ENCODE data around the gene RET. TPM values are rescaled to one million over a fixed set of nuclear protein-coding genes. Genes with fewer than 3 reads are reported as not detected.

Gene RET
- total RNA-seq, 1 donor from 2014 or later, result 0.07 TPM

- DNase-seq (ENCODE audit: low read depth, low spot score), result no peak
Observed at GRCh38 chr10:43120116-43120928, 43.5 kb downstream of the RET start.

- no peak for DNase-seq (ENCODE audit: low read depth, low spot score)
Observed at GRCh38 chr10:43120929-43121314, 44.1 kb downstream of the RET start.

GRCh38 chr10:43121444-43121843, 44.6 kb downstream of the RET start:
- no peak for DNase-seq (ENCODE audit: low read depth, low spot score)

GRCh38 chr10:43122096-43122495, 45.2 kb downstream of the RET start:
- no peak for DNase-seq (ENCODE audit: low read depth, low spot score)

GRCh38 chr10:43122826-43123225, 46.0 kb downstream of the RET start:
- DNase-seq (ENCODE audit: low read depth, low spot score), result no peak

- DNase-seq (ENCODE audit: low read depth, low spot score), result no peak
Observed at GRCh38 chr10:43123361-43124093, 46.7 kb downstream of the RET start.

- no peak for DNase-seq (ENCODE audit: low read depth, low spot score)
Observed at GRCh38 chr10:43124094-43124521, 47.2 kb downstream of the RET start.

GRCh38 chr10:43124574-43125273, 47.9 kb downstream of the RET start:
- DNase-seq (ENCODE audit: low read depth, low spot score), result no peak

GRCh38 chr10:43125274-43125845, 48.5 kb downstream of the RET start:
- DNase-seq (ENCODE audit: low read depth, low spot score), result no peak

GRCh38 chr10:43125881-43126731, 49.2 kb downstream of the RET start:
- no peak for DNase-seq (ENCODE audit: low read depth, low spot score)

GRCh38 chr10:43126759-43127424, 50.0 kb downstream of the RET start:
- DNase-seq (ENCODE audit: low read depth, low spot score), result no peak

- no peak for DNase-seq (ENCODE audit: low read depth, low spot score)
Observed at GRCh38 chr10:43127442-43127841, 50.6 kb downstream of the RET start.

- DNase-seq (ENCODE audit: low read depth, low spot score), result no peak
Observed at GRCh38 chr10:43128331-43128730, 51.5 kb downstream of the RET start.

GRCh38 chr10:43128958-43129706, 52.3 kb downstream of the RET start:
- no peak for DNase-seq (ENCODE audit: low read depth, low spot score)

- DNase-seq (ENCODE audit: low read depth, low spot score), result no peak
Observed at GRCh38 chr10:43130770-43131171, 53.9 kb downstream of the RET start.

- DNase-seq (ENCODE audit: low read depth, low spot score), result no peak
Observed at GRCh38 chr10:43131256-43131655, 54.4 kb downstream of the RET start.

- no peak for DNase-seq (ENCODE audit: low read depth, low spot score)
Observed at GRCh38 chr10:43131906-43132305, 55.0 kb downstream of the RET start.

- no peak for DNase-seq (ENCODE audit: low read depth, low spot score)
Observed at GRCh38 chr10:43132867-43133787, 56.3 kb downstream of the RET start.
